IMR-90 (cell line): ENCODE measurements around the gene DSG3. TPM values are rescaled to one million over a fixed set of nuclear protein-coding genes. Genes with fewer than 3 reads are reported as not detected.

Source experiments
- ATAC-seq: fragments of 200-7000 bp; cut with Tn5 transposase; 2 replicates; pipeline ENCODE4 v1.9.1; 2020; ENCODE audit warnings: low read depth, mild to moderate bottlenecking, moderate library complexity
- BruUV-seq: library from RNA; stranded (reverse); fragments of 400-500 nt; replicated peaks from 2 replicates; lab custom pipeline; 2021; lab: Mats Ljungman, UMichigan
- CTCF ChIA-PET: fragments of 300-600 bp; formaldehyde crosslinking; extraction: SDS; loops from one replicate; lab custom pipeline; 2021; ENCODE audit warnings: antibody characterized with exemption; lab: Yijun Ruan, JAX
- POLR2A ChIA-PET: fragments of 300-600 bp; sonication (Branson Sonifier 250); formaldehyde crosslinking; loops from one replicate; lab custom pipeline; 2022; ENCODE audit warnings: antibody characterized with exemption; ENCODE audit not compliant: unreplicated experiment; lab: Charles Lee
- DNase-seq: peaks from one replicate; pipeline ENCODE4 v3.0.0; 2013
- H2AFZ ChIP-seq: replicated peaks from 2 replicates; pipeline ENCODE3; 2013; ENCODE audit warnings: low read length, mild to moderate bottlenecking; ENCODE audit not compliant: poor library complexity
- H2AK5ac ChIP-seq: 2 replicates; pipeline ENCODE4 v1.6.1; 2013; ENCODE audit warnings: low read depth, low read length, inconsistent platforms
- H2AK9ac ChIP-seq: replicated peaks from 2 replicates; pipeline ENCODE3; 2013; ENCODE audit warnings: mild to moderate bottlenecking, low read depth, low read length, moderate library complexity; ENCODE audit not compliant: poor library complexity
- H2BK120ac ChIP-seq: 2 replicates; pipeline ENCODE4 v1.6.1; 2013; ENCODE audit warnings: low read depth, low read length, inconsistent platforms
- H2BK15ac ChIP-seq: 3 replicates; pipeline ENCODE4 v1.6.1; 2013; ENCODE audit warnings: low read depth, low read length, inconsistent platforms
- H2BK20ac ChIP-seq: 2 replicates; pipeline ENCODE4 v1.6.1; 2013; ENCODE audit warnings: low read depth, mild to moderate bottlenecking, inconsistent platforms, low read length, moderate library complexity
- H2BK5ac ChIP-seq: 2 replicates; pipeline ENCODE4 v1.6.1; 2013; ENCODE audit warnings: mild to moderate bottlenecking, low read depth, low read length, inconsistent platforms; ENCODE audit not compliant: poor library complexity, severe bottlenecking
- H3K14ac ChIP-seq: replicated peaks from 2 replicates; pipeline ENCODE4 v1.6.1; 2013; ENCODE audit warnings: low read depth, low read length, inconsistent platforms
- H3K18ac ChIP-seq: 2 replicates; pipeline ENCODE4 v1.6.1; 2013; ENCODE audit warnings: low read depth, low read length, control low read depth
- H3K23ac ChIP-seq: 2 replicates; pipeline ENCODE4 v1.6.1; 2013; ENCODE audit warnings: low read depth, low read length, inconsistent platforms
- H3K27ac ChIP-seq: 2 replicates; pipeline ENCODE4 v1.5.1; 2013; ENCODE audit warnings: mild to moderate bottlenecking, control low read depth, low read length; ENCODE audit not compliant: insufficient read depth
- H3K27me3 ChIP-seq: 2 replicates; pipeline ENCODE4 v1.6.1; 2013; ENCODE audit warnings: low read length; ENCODE audit not compliant: control insufficient read depth, insufficient read depth
- H3K36me3 ChIP-seq: 2 replicates; pipeline ENCODE4 v1.6.1; 2013; ENCODE audit warnings: low read length, mixed read lengths; ENCODE audit not compliant: control insufficient read depth, insufficient read depth
- H3K4ac ChIP-seq: 2 replicates; pipeline ENCODE4 v1.6.1; 2013; ENCODE audit warnings: low read depth, low read length, inconsistent platforms
- H3K4me1 ChIP-seq: 2 replicates; pipeline ENCODE4 v1.6.1; 2013; ENCODE audit warnings: low read length, mixed read lengths; ENCODE audit not compliant: control insufficient read depth, insufficient read depth
- H3K4me2 ChIP-seq: 2 replicates; pipeline ENCODE4 v1.6.1; 2013; ENCODE audit warnings: low read depth, mild to moderate bottlenecking, control low read depth, low read length, moderate library complexity
- H3K4me3 ChIP-seq: 2 replicates; pipeline ENCODE4 v1.5.1; 2013; ENCODE audit warnings: low read depth, mild to moderate bottlenecking, control low read depth, low read length, moderate library complexity; ENCODE audit not compliant: insufficient read depth
- H3K56ac ChIP-seq: 2 replicates; pipeline ENCODE4 v1.6.1; 2013; ENCODE audit warnings: low read length, inconsistent platforms; ENCODE audit not compliant: insufficient read depth; ENCODE audit errors: extremely low read depth
- H3K79me1 ChIP-seq, 2 experiments: 2 replicates each; pipeline ENCODE4 v1.6.1; 2013; ENCODE audit warnings: low read length in 2 of 2, inconsistent platforms in 1 of 2, low read depth in 1 of 2
- H3K9ac ChIP-seq: 2 replicates; pipeline ENCODE4 v1.6.1; 2013; ENCODE audit warnings: low read depth, low read length, control low read depth
- H3K9me1 ChIP-seq: 2 replicates; pipeline ENCODE4 v1.6.1; 2013; ENCODE audit warnings: low read length, inconsistent platforms; ENCODE audit not compliant: insufficient read depth
- H3K9me3 ChIP-seq: 2 replicates; pipeline ENCODE4 v1.6.1; 2013; ENCODE audit warnings: low read length; ENCODE audit not compliant: control insufficient read depth, insufficient read depth
- H4K20me1 ChIP-seq: 2 replicates; pipeline ENCODE4 v1.6.1; 2013; ENCODE audit warnings: low read length, inconsistent platforms; ENCODE audit not compliant: insufficient read depth
- H4K5ac ChIP-seq: 2 replicates; pipeline ENCODE4 v1.6.1; 2013; ENCODE audit warnings: mild to moderate bottlenecking, low read depth, low read length, control low read depth
- H4K8ac ChIP-seq, 2 experiments: 2 replicates each; pipeline ENCODE4 v1.6.1; 2013; ENCODE audit warnings: low read depth in 2 of 2, low read length in 2 of 2, control low read depth in 1 of 2, inconsistent platforms in 1 of 2
- H4K91ac ChIP-seq: 2 replicates; pipeline ENCODE4 v1.6.1; 2013; ENCODE audit warnings: low read depth, low read length, inconsistent platforms; ENCODE audit not compliant: insufficient read depth
- BHLHE40 ChIP-seq: fragments of 150-350 bp; IDR thresholded peaks from 2 replicates; pipeline ENCODE4 v1.6.1; 2016; ENCODE audit warnings: mild to moderate bottlenecking, low read depth, low read length
- CHD1 ChIP-seq: IDR thresholded peaks from 2 replicates; pipeline ENCODE4 v1.6.1; 2012; ENCODE audit warnings: low read depth, low read length, improper control_type of control experiment
- MAZ ChIP-seq: IDR thresholded peaks from 2 replicates; pipeline ENCODE4 v1.6.1; 2012; ENCODE audit warnings: low read depth, mild to moderate bottlenecking, low read length, improper control_type of control experiment, moderate library complexity, borderline replicate concordance
- POLR2A ChIP-seq: IDR thresholded peaks from 2 replicates; pipeline ENCODE4 v1.6.1; 2012; ENCODE audit warnings: mild to moderate bottlenecking, low read depth, low read length
- RAD21 ChIP-seq: IDR thresholded peaks from 2 replicates; pipeline ENCODE4 v1.6.1; 2012; ENCODE audit warnings: low read length, improper control_type of control experiment
- RCOR1 ChIP-seq: IDR thresholded peaks from 2 replicates; pipeline ENCODE4 v1.6.1; 2012; ENCODE audit warnings: mild to moderate bottlenecking, low read length, improper control_type of control experiment; ENCODE audit not compliant: insufficient replicate concordance
- RFX5 ChIP-seq: IDR thresholded peaks from 2 replicates; pipeline ENCODE4 v1.8.0; 2012; ENCODE audit warnings: low read depth, mild to moderate bottlenecking, low read length, moderate library complexity
- WGBS, 2 experiments: methylation state at CpG; one replicate each; pipeline versions ENCODE4 v1.1.5 to v1.1.7; 2013; ENCODE audit warnings: missing lambda C conversion rate in 2 of 2; ENCODE audit not compliant: insufficient read length in 1 of 2; ENCODE audit errors: extremely low coverage in 2 of 2; 5-methylcytosine and 5-hydroxymethylcytosine counted together
- dilution Hi-C: fragments of 300-500 bp; cut with HindIII; formaldehyde crosslinking; loops from one replicate; pipeline ENCODE4 v1.14.3; 2018; ENCODE audit warnings: low sequenced_read_pairs; ENCODE audit not compliant: unreplicated experiment
- in situ Hi-C: fragments of 300-500 bp; cut with MboI; formaldehyde crosslinking; loops from 3 replicates; pipeline ENCODE4 v1.14.3; 2019; ENCODE audit warnings: low sequenced_read_pairs, inconsistent platforms, mixed read lengths
- intact Hi-C: fragments of 100-400 bp; cut with micrococcal nuclease; formaldehyde crosslinking; loops from 2 replicates; pipeline ENCODE4 v1.10.0; 2022
- polyA plus RNA-seq, 3 experiments: library from polyadenylated mRNA; depleted of rRNA; stranded (reverse); fragments of >200 nt; gene quantifications; 2 replicates each; pipeline ENCODE4 v1.2.3, GENCODE V29; 2012; ENCODE audit warnings: low replicate concordance in 1 of 3
- total RNA-seq: library from RNA; depleted of rRNA; stranded (reverse); fragments of >200 nt; gene quantifications from 2 replicates; pipeline ENCODE4 v1.2.3, GENCODE V29; 2012
- TF ChIP-seq, protein P1 (sequence below): fragments of 150-350 bp; IDR thresholded peaks from 2 replicates; pipeline ENCODE4 v1.6.1; 2016; ENCODE audit warnings: low read depth, mild to moderate bottlenecking, low read length, moderate library complexity, borderline replicate concordance
- TF ChIP-seq, protein P2 (sequence below): conservative IDR thresholded peaks from 2 replicates; pipeline ENCODE4 v1.5.1; 2012; ENCODE audit warnings: mild to moderate bottlenecking, low read depth, low read length, improper control_type of control experiment
- TF ChIP-seq, protein P3 (sequence below): fragments of 150-350 bp; IDR thresholded peaks from 2 replicates; pipeline ENCODE4 v1.6.1; 2017; ENCODE audit warnings: mild to moderate bottlenecking, antibody characterized with exemption, low read length, low read depth

The DSG3 gene
- total and polyA plus RNA-seq, 2 of the 4 experiments (the other 2 are of a cell fraction): not detected

DNA sequence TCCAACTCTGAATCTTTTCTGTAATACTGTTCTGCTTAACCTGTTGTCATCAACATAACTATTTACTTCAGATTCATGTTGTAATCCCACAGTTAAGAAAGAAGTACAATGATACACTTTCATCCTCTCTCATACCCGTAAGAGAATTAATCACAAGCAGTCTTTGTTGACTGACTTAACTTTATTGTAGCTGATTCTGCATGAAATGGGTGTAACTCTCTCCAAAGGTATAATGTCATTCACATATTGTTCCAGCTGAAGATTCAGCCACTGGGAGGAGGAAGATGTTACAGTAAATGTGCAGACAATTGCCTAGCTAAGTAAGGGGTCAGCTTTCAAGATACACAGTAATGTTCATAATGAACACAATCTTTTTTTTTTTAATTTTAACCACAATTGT is 36.9 kb downstream of the DSG3 start:
- H3K23ac ChIP-seq: no peak overlapping the region
- no peak overlapping the region for H2AK9ac ChIP-seq
- H2BK15ac ChIP-seq: no peak overlapping the region
- ATAC-seq (no peak), DNase-seq (no peak)
- no peak overlapping the region for H2BK120ac ChIP-seq
- TF ChIP-seq, protein P1, sequence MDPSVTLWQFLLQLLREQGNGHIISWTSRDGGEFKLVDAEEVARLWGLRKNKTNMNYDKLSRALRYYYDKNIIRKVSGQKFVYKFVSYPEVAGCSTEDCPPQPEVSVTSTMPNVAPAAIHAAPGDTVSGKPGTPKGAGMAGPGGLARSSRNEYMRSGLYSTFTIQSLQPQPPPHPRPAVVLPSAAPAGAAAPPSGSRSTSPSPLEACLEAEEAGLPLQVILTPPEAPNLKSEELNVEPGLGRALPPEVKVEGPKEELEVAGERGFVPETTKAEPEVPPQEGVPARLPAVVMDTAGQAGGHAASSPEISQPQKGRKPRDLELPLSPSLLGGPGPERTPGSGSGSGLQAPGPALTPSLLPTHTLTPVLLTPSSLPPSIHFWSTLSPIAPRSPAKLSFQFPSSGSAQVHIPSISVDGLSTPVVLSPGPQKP: no peak
- TF ChIP-seq, protein P2, sequence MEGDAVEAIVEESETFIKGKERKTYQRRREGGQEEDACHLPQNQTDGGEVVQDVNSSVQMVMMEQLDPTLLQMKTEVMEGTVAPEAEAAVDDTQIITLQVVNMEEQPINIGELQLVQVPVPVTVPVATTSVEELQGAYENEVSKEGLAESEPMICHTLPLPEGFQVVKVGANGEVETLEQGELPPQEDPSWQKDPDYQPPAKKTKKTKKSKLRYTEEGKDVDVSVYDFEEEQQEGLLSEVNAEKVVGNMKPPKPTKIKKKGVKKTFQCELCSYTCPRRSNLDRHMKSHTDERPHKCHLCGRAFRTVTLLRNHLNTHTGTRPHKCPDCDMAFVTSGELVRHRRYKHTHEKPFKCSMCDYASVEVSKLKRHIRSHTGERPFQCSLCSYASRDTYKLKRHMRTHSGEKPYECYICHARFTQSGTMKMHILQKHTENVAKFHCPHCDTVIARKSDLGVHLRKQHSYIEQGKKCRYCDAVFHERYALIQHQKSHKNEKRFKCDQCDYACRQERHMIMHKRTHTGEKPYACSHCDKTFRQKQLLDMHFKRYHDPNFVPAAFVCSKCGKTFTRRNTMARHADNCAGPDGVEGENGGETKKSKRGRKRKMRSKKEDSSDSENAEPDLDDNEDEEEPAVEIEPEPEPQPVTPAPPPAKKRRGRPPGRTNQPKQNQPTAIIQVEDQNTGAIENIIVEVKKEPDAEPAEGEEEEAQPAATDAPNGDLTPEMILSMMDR: no peak
- no peak for TF ChIP-seq MAZ
- TF ChIP-seq RFX5: no peak
- TF ChIP-seq, protein P3, sequence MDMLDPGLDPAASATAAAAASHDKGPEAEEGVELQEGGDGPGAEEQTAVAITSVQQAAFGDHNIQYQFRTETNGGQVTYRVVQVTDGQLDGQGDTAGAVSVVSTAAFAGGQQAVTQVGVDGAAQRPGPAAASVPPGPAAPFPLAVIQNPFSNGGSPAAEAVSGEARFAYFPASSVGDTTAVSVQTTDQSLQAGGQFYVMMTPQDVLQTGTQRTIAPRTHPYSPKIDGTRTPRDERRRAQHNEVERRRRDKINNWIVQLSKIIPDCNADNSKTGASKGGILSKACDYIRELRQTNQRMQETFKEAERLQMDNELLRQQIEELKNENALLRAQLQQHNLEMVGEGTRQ: no peak
- no peak for TF ChIP-seq POLR2A
- no peak for TF ChIP-seq RCOR1
- no peak for TF ChIP-seq CHD1
- no peak for TF ChIP-seq RAD21
- no peak for TF ChIP-seq BHLHE40
- H3K9me3 ChIP-seq: no peaks in the 10 kb centered on the region
- H4K8ac ChIP-seq: no peak overlapping the region
- H4K20me1 ChIP-seq: no peaks in the 10 kb centered on the region
- dilution Hi-C loops (no loop called here), intact Hi-C loops (no loop called here), in situ Hi-C loops (no loop called here)
- CTCF ChIA-PET: no interaction called here
- H3K27me3 ChIP-seq: no peaks in the 10 kb centered on the region
- POLR2A ChIA-PET: no interaction called here
- H3K36me3 ChIP-seq: no peaks in the 10 kb centered on the region
- no peak overlapping the region for H3K4me2 ChIP-seq
- no CpG with 5 or more reads among the region's 1 CpG for WGBS, 2 experiments
- no peak overlapping the region for H4K91ac ChIP-seq
- BruUV-seq: no TSS peak
- no peak overlapping the region for H2AK5ac ChIP-seq
- no peak overlapping the region for H3K14ac ChIP-seq
- H3K79me1 ChIP-seq: no peaks in the 10 kb centered on the region
- no peak overlapping the region for H3K4ac ChIP-seq
- no peak overlapping the region for H3K27ac ChIP-seq
- no peak overlapping the region for H2BK20ac ChIP-seq
- no peak overlapping the region for H3K9ac ChIP-seq
- no peak overlapping the region for H3K4me3 ChIP-seq
- H3K56ac ChIP-seq: no peak overlapping the region
- H2BK5ac ChIP-seq: no peak overlapping the region
- no peaks in the 10 kb centered on the region for H3K9me1 ChIP-seq
- 0 out of 2 replicates have a peak, but pooled peaks cover 2% of the 10 kb centered on the region for H3K4me1 ChIP-seq
- H3K18ac ChIP-seq: no peak overlapping the region
- H4K5ac ChIP-seq: no peak overlapping the region
- no peak overlapping the region for H2AFZ ChIP-seq
